Fibroblast of lung (primary cell): ENCODE results near the gene CSF2. TPM values are rescaled to one million over a fixed set of nuclear protein-coding genes. Genes with fewer than 3 reads are reported as not detected.

ENCODE experiments used
- DNase-seq, 2 donors: peaks; one replicate each; pipeline versions ENCODE4 v3.0.0 to v3.0.0-alpha.2; 2010; ENCODE audit warnings: low read depth in 2 of 2
- H2AFZ ChIP-seq: 2 replicates; pipeline ENCODE4 v1.5.1; 2012; ENCODE audit warnings: low read length, control low read depth, inconsistent platforms
- H3K27ac ChIP-seq: 2 replicates; pipeline ENCODE4 v1.5.1; 2011; ENCODE audit warnings: low read length, control low read depth; ENCODE audit not compliant: insufficient read depth
- H3K27me3 ChIP-seq: 2 replicates; pipeline ENCODE4 v1.5.1; 2011; ENCODE audit warnings: mild to moderate bottlenecking, low read length; ENCODE audit not compliant: control insufficient read depth, insufficient read depth
- H3K36me3 ChIP-seq: 2 replicates; pipeline ENCODE4 v1.5.1; 2011; ENCODE audit warnings: low read length; ENCODE audit not compliant: control insufficient read depth, insufficient read depth
- H3K4me1 ChIP-seq: 2 replicates; pipeline ENCODE4 v1.5.1; 2011; ENCODE audit warnings: low read length; ENCODE audit not compliant: control insufficient read depth, insufficient read depth; ENCODE audit errors: extremely low read depth
- H3K4me2 ChIP-seq: 2 replicates; pipeline ENCODE4 v1.5.1; 2011; ENCODE audit warnings: low read length, control low read depth; ENCODE audit not compliant: insufficient read depth; ENCODE audit errors: extremely low read depth
- H3K4me3 ChIP-seq, 4 experiments: fragments of 200-600 bp in 1 of 4; sonication (generic) in 1 of 4; replicated peaks in 1 of 4; 2 replicates each; pipeline ENCODE4 v1.5.1; 2011 to 2016; ENCODE audit warnings: low read length in 4 of 4, low read depth in 3 of 4, mild to moderate bottlenecking in 3 of 4, control low read depth in 2 of 4, inconsistent platforms in 1 of 4, mixed read lengths in 1 of 4; ENCODE audit not compliant: insufficient read depth in 1 of 4; ENCODE audit errors: control extremely low read depth in 1 of 4
- H3K79me2 ChIP-seq: 2 replicates; pipeline ENCODE4 v1.5.1; 2012; ENCODE audit warnings: mild to moderate bottlenecking, low read length, inconsistent platforms; ENCODE audit not compliant: control insufficient read depth, insufficient read depth
- H3K9ac ChIP-seq: 2 replicates; pipeline ENCODE4 v1.5.1; 2011; ENCODE audit warnings: mild to moderate bottlenecking, low read length, control low read depth; ENCODE audit not compliant: insufficient read depth
- H3K9me3 ChIP-seq: 2 replicates; pipeline ENCODE4 v1.5.1; 2012; ENCODE audit warnings: low read depth, low read length; ENCODE audit not compliant: control insufficient read depth, insufficient read depth
- H4K20me1 ChIP-seq: 2 replicates; pipeline ENCODE4 v1.5.1; 2011; ENCODE audit warnings: low read length; ENCODE audit not compliant: control insufficient read depth, insufficient read depth; ENCODE audit errors: extremely low read depth
- CTCF ChIP-seq, 2 donors: IDR thresholded peaks in 1 of 2; conservative IDR thresholded peaks in 1 of 2; 1 replicate in 1 of 2; 2 replicates in 1 of 2; pipeline ENCODE4 v1.5.1; 2011 to 2012; ENCODE audit warnings: low read length in 2 of 2, control low read depth in 1 of 2, inconsistent platforms in 1 of 2, low read depth in 1 of 2, mild to moderate bottlenecking in 1 of 2
- EZH2 ChIP-seq: IDR thresholded peaks from 2 replicates; pipeline ENCODE4 v1.5.1; 2012; ENCODE audit warnings: low read length, control low read depth, mild to moderate bottlenecking; ENCODE audit errors: missing control alignments
- polyA plus RNA-seq, 2 donors: library from polyadenylated mRNA; depleted of rRNA in 1 of 2; stranded (reverse) in 1 of 2; unstranded in 1 of 2; fragments of >200 nt; gene quantifications; 2 replicates each; pipeline ENCODE4 v1.2.1, GENCODE V29; 2011 to 2012; ENCODE audit warnings: missing spikeins in 1 of 2
- total RNA-seq: library from RNA; depleted of rRNA; stranded (reverse); fragments of >200 nt; gene quantifications from 2 replicates; pipeline ENCODE4 v1.2.1, GENCODE V29; 2014

CSF2 gene
- total and polyA plus RNA-seq, 2 donors (not counting 1 experiment from before 2014, with no cell fraction given), result 0.09 to 0.66 TPM

GRCh38 chr5:132112111-132112510 is 38.5 kb downstream of the CSF2 start:
- Histone ChIP-seq H4K20me1 (no peaks in the 10 kb centered on the region), H3K4me1 (no peaks in the 10 kb centered on the region), H3K27me3 (no peaks in the 10 kb centered on the region), H3K27ac (no peak overlapping the region), H3K79me2 (no peaks in the 10 kb centered on the region), H3K4me3 (no peak overlapping the region), H3K4me2 (no peak overlapping the region), H3K9ac (no peak overlapping the region), H3K9me3 (no peaks in the 10 kb centered on the region), H3K36me3 (no peaks in the 10 kb centered on the region), H2AFZ (no peak overlapping the region)
- no peak for DNase-seq
- TF ChIP-seq EZH2, result no peak
- no peak for TF ChIP-seq CTCF (conservative IDR thresholded peaks at IDR 0.05 in 1 of 2, IDR thresholded peaks at IDR 0.05 in 1 of 2; ENCODE audit: low read depth in 1 of 2, low read length in 2 of 2)

GRCh38 chr5:132114150-132115121 is 40.8 kb downstream of the CSF2 start:
- no peak for TF ChIP-seq EZH2
- TF ChIP-seq CTCF (conservative IDR thresholded peaks at IDR 0.05 in 1 of 2, IDR thresholded peaks at IDR 0.05 in 1 of 2; ENCODE audit: low read depth in 1 of 2, low read length in 2 of 2), result no peak
- Histone ChIP-seq H4K20me1 (no peaks in the 10 kb centered on the region), H3K4me3 (no peak overlapping the region), H3K36me3 (no peaks in the 10 kb centered on the region), H3K9me3 (no peaks in the 10 kb centered on the region), H3K27ac (no peak overlapping the region), H3K9ac (no peak overlapping the region), H3K79me2 (no peaks in the 10 kb centered on the region), H3K4me1 (no peaks in the 10 kb centered on the region), H3K4me2 (no peak overlapping the region), H2AFZ (no peak overlapping the region), H3K27me3 (no peaks in the 10 kb centered on the region)
- DNase-seq, result peak in 1 of 2 donors; percentile 72

GRCh38 chr5:132115375-132115774 is 41.8 kb downstream of the CSF2 start:
- no peaks in the 10 kb centered on the region for H3K79me2 ChIP-seq

More at GRCh38 chr5:132115375-132115774, 41.8 kb downstream of the CSF2 start:
- Histone ChIP-seq H2AFZ (no peak overlapping the region), H3K27ac (no peak overlapping the region), H3K4me2 (no peak overlapping the region), H3K4me1 (no peaks in the 10 kb centered on the region), H3K36me3 (no peaks in the 10 kb centered on the region), H3K9me3 (no peaks in the 10 kb centered on the region), H4K20me1 (no peaks in the 10 kb centered on the region), H3K27me3 (no peaks in the 10 kb centered on the region), H3K9ac (no peak overlapping the region), H3K4me3 (no peak overlapping the region)
- no peak for DNase-seq
- no peak for TF ChIP-seq EZH2
- TF ChIP-seq CTCF (conservative IDR thresholded peaks at IDR 0.05 in 1 of 2, IDR thresholded peaks at IDR 0.05 in 1 of 2; ENCODE audit: low read depth in 1 of 2, low read length in 2 of 2), result no peak
